ENCODE data around the gene POLE.

GRCh38 chr12:132588821-132589669, 98.1 kb downstream of the POLE start:
- TF ChIP-seq CTCF (IDR thresholded peaks at IDR 0.05; ENCODE audit: low read depth, low read length, poor library complexity, severe bottlenecking) = no peak
- TF ChIP-seq EZH2phosphoT487 (IDR thresholded peaks at IDR 0.05; ENCODE audit: borderline replicate concordance, low read length) = no peak

All from DOHH2 (cell line).